ENCODE results near the gene TRRAP.

- TF ChIP-seq CTCF (IDR thresholded peaks at IDR 0.05) (no peak), POLR2A (IDR thresholded peaks at IDR 0.05) (no peak)
Measured at GRCh38 chr7:98985406-98985805, 107.1 kb downstream of the TRRAP start.

Measured in vagina (tissue), 2 donors.